Stimulated activated effector memory CD8-positive, alpha-beta T cell treated with anti-CD3 and anti-CD28 coated beads, Interleukin-12 subunit alpha, Interleukin-12 subunit beta, amount 100 ng/mL, for 72 hours (primary cell): ENCODE data around the gene TMEM240.

Experiments used
- ATAC-seq: fragments of 150-1000 bp; cut with Tn5 transposase; 2 replicates; pipeline ENCODE4 v1.10.0; 2021
- DNase-seq, 2 donors: peaks; one replicate each; pipeline ENCODE4 v3.0.0; 2021 to 2022; ENCODE audit warnings: low spot score in 2 of 2
- H3K27ac Mint-ChIP-seq: one replicate; pipeline ENCODE4 v1.8.0; 2022; ENCODE audit warnings: mild to moderate bottlenecking, mixed read lengths
- H3K36me3 Mint-ChIP-seq: one replicate; pipeline ENCODE4 v1.8.0; 2022; ENCODE audit warnings: mild to moderate bottlenecking, mixed read lengths
- H3K4me1 Mint-ChIP-seq: one replicate; pipeline ENCODE4 v1.8.0; 2022; ENCODE audit warnings: mixed read lengths
- H3K4me3 Mint-ChIP-seq: one replicate; pipeline ENCODE4 v1.8.0; 2022; ENCODE audit warnings: mild to moderate bottlenecking, mixed read lengths
- H3K9me3 Mint-ChIP-seq: one replicate; pipeline ENCODE4 v1.8.0; 2022; ENCODE audit warnings: mixed read lengths

Gene TMEM240

GRCh38 chr1:1540090-1540817 is at the start of gene TMEM240:
Gene TMEM240 (minus strand): TSS chr1:1540624. CDS start chr1:1540346, 278 bp downstream.
- Mint-ChIP-seq H3K36me3 (peaks cover 10% of the 10 kb centered on the region), H3K27ac (no peak within 1 kb of the TSS), H3K9me3 (no peaks in the 10 kb centered on the region), H3K4me1 (peaks cover 5% of the 10 kb centered on the region), H3K4me3 (peak within 1 kb of the TSS; percentile 50)
- DNase-seq, result no peak
- peak; percentile 58 for ATAC-seq

GRCh38 chr1:1583347-1584010 is 43.1 kb upstream of the TMEM240 start:
- no peaks in the 10 kb centered on the region for H3K36me3 Mint-ChIP-seq
- ATAC-seq, result peak; percentile 19
- DNase-seq, result no peak
- H3K9me3 Mint-ChIP-seq, result no peaks in the 10 kb centered on the region
- no peak overlapping the region for H3K4me3 Mint-ChIP-seq
- H3K27ac Mint-ChIP-seq, result no peak overlapping the region
- no peaks in the 10 kb centered on the region for H3K4me1 Mint-ChIP-seq

- Mint-ChIP-seq H3K36me3 (no peaks in the 10 kb centered on the region), H3K9me3 (no peaks in the 10 kb centered on the region)
Measured at GRCh38 chr1:1582585-1583346, 42.3 kb upstream of the TMEM240 start.

GRCh38 chr1:1578371-1578940 is 38.0 kb upstream of the TMEM240 start:
- Mint-ChIP-seq H3K27ac (no peak overlapping the region), H3K9me3 (no peaks in the 10 kb centered on the region), H3K4me1 (peaks cover 10% of the 10 kb centered on the region), H3K36me3 (peaks cover 26% of the 10 kb centered on the region), H3K4me3 (no peak overlapping the region)
- no peak for DNase-seq
- no peak for ATAC-seq

More at GRCh38 chr1:1582585-1583346, 42.3 kb upstream of the TMEM240 start:
- H3K27ac Mint-ChIP-seq, result no peak overlapping the region
- ATAC-seq (no peak), DNase-seq (no peak)
- H3K4me3 Mint-ChIP-seq, result no peak overlapping the region
- no peaks in the 10 kb centered on the region for H3K4me1 Mint-ChIP-seq

- ATAC-seq (no peak), DNase-seq (no peak)
- peaks cover 35% of the 10 kb centered on the region for H3K36me3 Mint-ChIP-seq
- H3K4me3 Mint-ChIP-seq, result no peak overlapping the region
- H3K9me3 Mint-ChIP-seq, result no peaks in the 10 kb centered on the region
- peaks cover 14% of the 10 kb centered on the region for H3K4me1 Mint-ChIP-seq
- H3K27ac Mint-ChIP-seq, result no peak overlapping the region
Measured at GRCh38 chr1:1577367-1578011, 37.1 kb upstream of the TMEM240 start.

GRCh38 chr1:1574721-1575537 is 34.5 kb upstream of the TMEM240 start, which contains the start of gene SSU72:
Gene SSU72 (minus strand): TSS chr1:1574863. CDS start chr1:1574557, 306 bp downstream.
- peak within 1 kb of the TSS; percentile 96 for H3K4me3 Mint-ChIP-seq

GRCh38 chr1:1573843-1574720 is 33.7 kb upstream of the TMEM240 start:
- peaks cover 69% of the 10 kb centered on the region for H3K36me3 Mint-ChIP-seq
- H3K4me3 Mint-ChIP-seq, result peak overlapping the region; percentile 96
- H3K9me3 Mint-ChIP-seq, result no peaks in the 10 kb centered on the region
- peak overlapping the region; percentile 99 for H3K27ac Mint-ChIP-seq
- DNase-seq, result no peak
- H3K4me1 Mint-ChIP-seq, result peaks cover 24% of the 10 kb centered on the region
- peak; percentile 84 for ATAC-seq

More at GRCh38 chr1:1574721-1575537, 34.5 kb upstream of the TMEM240 start, which contains the start of gene SSU72:
- Mint-ChIP-seq H3K4me1 (peaks cover 23% of the 10 kb centered on the region), H3K27ac (peak within 1 kb of the TSS; percentile 99), H3K9me3 (no peaks in the 10 kb centered on the region), H3K36me3 (peaks cover 61% of the 10 kb centered on the region)
- peak; percentile 94 to 96 for DNase-seq
- peak; percentile 97 for ATAC-seq

GRCh38 chr1:1569341-1569740 is 28.9 kb upstream of the TMEM240 start:
- peak; percentile 31 for ATAC-seq
- no peaks in the 10 kb centered on the region for H3K9me3 Mint-ChIP-seq
- H3K27ac Mint-ChIP-seq, result peak overlapping the region; percentile 35
- H3K4me3 Mint-ChIP-seq, result no peak overlapping the region
- peaks cover 100% of the 10 kb centered on the region for H3K36me3 Mint-ChIP-seq
- H3K4me1 Mint-ChIP-seq, result peaks cover 36% of the 10 kb centered on the region
- no peak for DNase-seq

GRCh38 chr1:1567891-1568291 is 27.5 kb upstream of the TMEM240 start:
- no peak for DNase-seq
- peaks cover 100% of the 10 kb centered on the region for H3K36me3 Mint-ChIP-seq
- no peaks in the 10 kb centered on the region for H3K9me3 Mint-ChIP-seq
- H3K4me1 Mint-ChIP-seq, result peaks cover 29% of the 10 kb centered on the region
- no peak overlapping the region for H3K4me3 Mint-ChIP-seq
- H3K27ac Mint-ChIP-seq, result no peak overlapping the region
- ATAC-seq, result no peak

GRCh38 chr1:1567152-1567875 is 26.9 kb upstream of the TMEM240 start:
- DNase-seq (no peak), ATAC-seq (peak; percentile 37)
- H3K36me3 Mint-ChIP-seq, result peaks cover 100% of the 10 kb centered on the region
- no peaks in the 10 kb centered on the region for H3K9me3 Mint-ChIP-seq
- peak overlapping the region; percentile 71 for H3K27ac Mint-ChIP-seq
- peak overlapping the region; percentile 26 for H3K4me3 Mint-ChIP-seq
- peaks cover 29% of the 10 kb centered on the region for H3K4me1 Mint-ChIP-seq

- Mint-ChIP-seq H3K9me3 (no peaks in the 10 kb centered on the region), H3K4me1 (peaks cover 30% of the 10 kb centered on the region), H3K36me3 (peaks cover 99% of the 10 kb centered on the region), H3K27ac (no peak overlapping the region), H3K4me3 (no peak overlapping the region)
- ATAC-seq (no peak), DNase-seq (no peak)
Measured at GRCh38 chr1:1565340-1565739, 24.9 kb upstream of the TMEM240 start.

- H3K27ac Mint-ChIP-seq, result no peak overlapping the region
- H3K4me3 Mint-ChIP-seq, result no peak overlapping the region
- H3K9me3 Mint-ChIP-seq, result no peaks in the 10 kb centered on the region
- peaks cover 25% of the 10 kb centered on the region for H3K4me1 Mint-ChIP-seq
- no peak for ATAC-seq
- DNase-seq, result no peak
- H3K36me3 Mint-ChIP-seq, result peaks cover 99% of the 10 kb centered on the region
Measured at GRCh38 chr1:1564268-1564667, 23.8 kb upstream of the TMEM240 start.

- peaks cover 25% of the 10 kb centered on the region for H3K4me1 Mint-ChIP-seq
- no peaks in the 10 kb centered on the region for H3K9me3 Mint-ChIP-seq
- H3K36me3 Mint-ChIP-seq, result peaks cover 99% of the 10 kb centered on the region
- ATAC-seq (no peak), DNase-seq (no peak)
- no peak overlapping the region for H3K27ac Mint-ChIP-seq
- no peak overlapping the region for H3K4me3 Mint-ChIP-seq
Measured at GRCh38 chr1:1563688-1564087, 23.3 kb upstream of the TMEM240 start.
